Gastrocnemius medialis (tissue), 4 donors: ENCODE results near the gene GGA2.

ENCODE experiments used
- CTCF ChIP-seq, 5 experiments: fragments of 450-650 bp in 3 of 5; fragments of 200-600 bp in 2 of 5; sonication (generic) in 2 of 5; IDR thresholded peaks in 4 of 5; conservative IDR thresholded peaks in 1 of 5; 1 replicate in 4 of 5; 2 replicates in 1 of 5; pipeline ENCODE4 v1.5.1; 2016 to 2019; ENCODE audit warnings: antibody characterized with exemption in 5 of 5, mild to moderate bottlenecking in 3 of 5, moderate library complexity in 3 of 5
- POLR2A ChIP-seq, 2 donors: fragments of 450-650 bp; IDR thresholded peaks; one replicate each; pipeline ENCODE4 v1.6.1; 2017; ENCODE audit warnings: antibody characterized with exemption in 2 of 2, mild to moderate bottlenecking in 2 of 2, moderate library complexity in 2 of 2

GRCh38 chr16:23466162-23466885 lies 44.0 kb downstream of the GGA2 start:
- TF ChIP-seq CTCF (IDR thresholded peaks at IDR 0.05 in 4 of 5, conservative IDR thresholded peaks at IDR 0.05 in 1 of 5) (no peak), POLR2A (IDR thresholded peaks at IDR 0.05) (no peak)
